LNCaP clone FGC (cell line): ENCODE data around the gene C4BPA.
A peak's percentile ranks its signal among the peaks of the same experiment; 100 is the strongest.

Source experiments
- DNase-seq: peaks from one replicate; pipeline ENCODE4 v3.0.0-alpha.2; 2011; ENCODE audit warnings: low read depth
- H3K4me3 ChIP-seq: 2 replicates; pipeline ENCODE4 v1.5.1; 2011; ENCODE audit warnings: mild to moderate bottlenecking, low read depth, low read length, control low read depth
- CTCF ChIP-seq: IDR thresholded peaks from 2 replicates; pipeline ENCODE4 v1.5.1; 2012; ENCODE audit warnings: mild to moderate bottlenecking; ENCODE audit not compliant: control insufficient read depth, insufficient read depth; ENCODE audit errors: extremely low read depth

Gene C4BPA

GRCh38 chr1:207081806-207082205 is 22.2 kb upstream of the C4BPA start:
- no peak overlapping the region for H3K4me3 ChIP-seq
- DNase-seq, result no peak
- no peak for TF ChIP-seq CTCF

GRCh38 chr1:207084232-207084631 is 19.8 kb upstream of the C4BPA start:
- no peak for TF ChIP-seq CTCF
- no peak for DNase-seq
- no peak overlapping the region for H3K4me3 ChIP-seq

GRCh38 chr1:207084701-207085180 is 19.3 kb upstream of the C4BPA start:
- TF ChIP-seq CTCF, result peak; percentile 65
- peak; percentile 40 for DNase-seq
- no peak overlapping the region for H3K4me3 ChIP-seq

- DNase-seq, result no peak
- no peak overlapping the region for H3K4me3 ChIP-seq
- TF ChIP-seq CTCF, result no peak
These were observed 18.1 kb upstream of the C4BPA start for GRCh38 chr1:207085887-207086286.

- no peak for TF ChIP-seq CTCF
- no peak for DNase-seq
- H3K4me3 ChIP-seq, result no peak overlapping the region
These were observed 15.9 kb upstream of the C4BPA start for GRCh38 chr1:207088161-207088560.

- no peak for TF ChIP-seq CTCF
- H3K4me3 ChIP-seq, result no peak within 1 kb of the TSS
- DNase-seq, result peak; percentile 7
These were observed 15.1 kb upstream of the C4BPA start, which contains the start of gene C4BPB for GRCh38 chr1:207088701-207089626. Gene C4BPB (plus strand): TSS chr1:207088860. CDS start chr1:207089532, 672 bp downstream.
